Putamen (tissue), 1 donor: Measurements from ENCODE around the gene PTPRR.
"Not testable (repeated sequence)": the region's sequence is repeated elsewhere in the genome, so short reads cannot be mapped to it uniquely, and the experiment has no call there.

Experiments
- DNase-seq: peaks from one replicate; pipeline ENCODE4 v3.0.0-alpha.2; 2016; ENCODE audit warnings: low spot score

The PTPRR gene

DNA sequence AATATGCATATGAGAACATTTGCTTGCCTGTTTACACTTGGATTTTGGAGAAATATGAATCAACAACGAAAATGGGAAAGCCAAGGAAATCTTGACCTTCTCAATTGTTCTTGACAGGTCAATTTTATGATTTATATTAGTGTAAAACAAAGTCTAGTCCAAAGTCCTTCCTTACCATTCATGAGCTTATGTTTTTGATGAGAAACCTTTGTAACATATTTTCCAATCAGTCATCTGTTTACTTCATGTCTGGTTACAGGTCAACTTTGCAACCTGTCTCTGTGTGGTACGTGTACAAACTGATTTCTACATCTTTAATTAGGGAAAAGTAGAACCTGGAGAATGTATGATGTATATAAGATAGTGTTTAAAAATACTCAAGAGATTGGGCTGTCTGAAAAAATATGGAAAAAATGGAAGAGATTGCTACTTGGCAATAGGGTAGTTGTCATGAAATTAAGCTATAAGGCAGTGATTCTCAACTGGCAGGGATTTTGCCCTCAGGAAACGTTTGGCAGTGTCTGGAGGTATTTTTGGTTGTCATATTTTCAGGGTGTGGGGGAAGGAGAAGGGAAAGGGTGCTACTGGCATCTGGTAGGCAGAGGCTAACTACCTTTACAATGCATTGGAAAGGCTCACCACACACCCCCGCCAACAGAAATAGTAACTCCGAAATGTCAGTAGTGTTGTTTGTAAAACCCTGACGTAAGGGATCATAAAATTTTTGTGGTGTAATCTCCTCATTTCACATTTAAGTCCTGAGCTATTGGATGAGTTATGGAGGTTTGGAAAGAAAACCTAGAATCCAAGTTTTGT lies 172.9 kb downstream of the PTPRR start:
- DNase-seq, result no peak

DNA sequence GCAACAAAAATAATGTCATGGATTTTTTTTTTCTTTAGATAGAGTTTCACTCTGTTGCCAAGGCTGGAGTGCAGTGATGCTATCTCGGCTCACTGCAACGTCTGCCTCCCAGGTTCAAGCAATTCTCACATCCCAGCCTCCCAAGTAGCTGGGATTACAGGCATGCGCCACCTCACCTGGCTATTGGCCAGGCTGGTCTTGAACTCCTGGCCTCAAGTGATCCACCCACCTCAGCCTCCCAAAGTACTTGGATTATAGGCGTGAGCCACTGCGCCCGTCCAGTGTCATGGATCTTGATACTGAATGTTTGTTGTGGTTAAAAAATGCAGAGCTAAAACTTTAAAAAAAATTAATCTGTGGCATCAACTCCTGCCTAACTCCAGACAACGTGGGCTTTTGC lies 175.5 kb downstream of the PTPRR start:
- DNase-seq, result no peak

DNA sequence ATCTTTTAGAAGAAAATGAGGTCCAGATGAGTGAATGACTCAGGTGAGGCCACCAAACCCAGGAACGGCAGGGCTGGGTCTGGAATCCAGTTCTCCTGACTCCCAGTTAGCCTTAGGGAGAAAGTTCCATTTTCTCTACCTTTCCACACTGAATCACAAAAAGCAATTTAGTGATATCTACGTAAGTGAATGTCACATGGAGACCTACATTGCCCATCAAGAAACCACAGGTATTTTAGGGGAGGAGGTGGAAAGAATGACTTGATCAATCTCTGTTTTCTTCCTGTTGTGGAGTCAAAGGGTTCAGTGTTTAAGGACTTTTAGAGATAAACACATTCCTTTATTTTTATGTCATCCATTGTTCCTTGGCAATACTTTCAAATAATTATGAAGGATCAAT lies 176.4 kb downstream of the PTPRR start:
- DNase-seq, result no peak

DNA sequence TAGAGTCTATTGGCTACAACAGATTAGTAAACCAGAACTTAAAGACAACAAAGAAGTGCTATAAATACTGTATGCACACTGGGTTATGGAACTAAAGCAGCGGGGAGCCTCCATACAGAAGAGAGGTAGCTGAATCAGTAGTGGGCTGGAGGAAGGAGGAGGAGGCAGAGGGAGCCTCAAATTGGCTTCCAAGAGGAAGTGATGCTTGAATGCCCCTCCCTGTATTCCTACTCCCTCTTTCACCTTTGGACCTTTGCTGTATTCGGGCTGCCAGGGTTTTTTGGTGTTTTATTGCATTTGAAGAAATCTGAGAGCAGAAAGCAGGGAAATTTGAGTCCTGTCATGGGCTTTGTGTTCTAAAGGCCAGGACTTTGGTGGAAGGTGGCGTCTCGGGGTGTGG lies 179.3 kb downstream of the PTPRR start:
- no peak for DNase-seq

DNA sequence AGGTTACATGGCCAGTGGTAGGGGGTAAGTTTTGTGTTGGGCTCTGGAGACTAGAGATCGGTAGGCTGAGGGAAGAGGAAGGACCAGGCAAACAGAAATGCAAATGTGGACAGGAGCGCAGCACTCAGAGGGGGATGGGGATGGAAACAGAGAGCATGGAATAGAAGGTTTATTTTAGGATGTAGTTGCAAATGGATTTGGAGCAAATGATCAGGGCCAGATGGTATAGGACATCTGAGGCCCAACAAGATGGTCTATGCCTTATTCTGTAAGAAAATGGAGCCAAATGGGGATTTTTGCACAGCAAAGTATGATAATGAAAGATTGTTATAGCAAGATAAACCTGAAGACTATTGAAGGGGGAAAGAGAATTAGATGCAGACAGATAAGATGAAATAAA lies 180.8 kb downstream of the PTPRR start:
- DNase-seq, result no peak

DNA sequence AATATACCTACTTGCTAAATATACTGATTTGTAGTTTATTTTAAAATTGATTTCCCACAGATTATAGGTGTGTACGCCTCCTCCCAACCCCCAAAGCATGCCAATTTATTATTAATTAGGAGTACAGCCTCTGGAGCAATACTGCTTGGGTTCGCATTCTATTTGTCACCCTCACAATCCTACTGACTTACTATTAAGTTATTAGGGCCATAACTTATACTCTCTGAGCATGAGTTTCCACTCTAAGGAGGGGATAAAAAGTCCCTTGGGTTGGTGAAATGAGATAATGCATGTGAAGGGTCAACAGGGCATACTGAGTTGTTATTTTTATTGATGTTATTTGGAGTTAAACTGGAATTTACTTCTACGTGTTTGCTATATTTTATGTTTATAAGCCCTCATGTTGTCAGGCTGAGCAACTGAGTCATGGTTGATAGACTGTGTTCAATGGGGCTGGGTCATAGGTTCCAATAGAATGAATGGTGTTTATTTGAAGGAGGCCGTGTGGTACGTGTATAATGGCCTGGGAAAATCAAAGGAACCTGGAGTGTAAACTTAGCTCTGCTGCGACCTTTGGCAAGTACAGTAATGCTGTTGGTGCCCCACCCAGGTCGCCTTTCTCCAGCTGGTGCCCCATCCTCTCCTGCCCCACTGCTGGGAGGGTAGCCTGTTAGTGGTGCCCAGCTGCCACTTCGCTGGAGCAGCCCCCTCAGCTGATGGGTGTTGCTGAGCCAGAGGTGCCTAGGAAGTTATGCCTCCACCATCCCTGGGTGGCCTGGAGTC lies 184.0 kb downstream of the PTPRR start:
- DNase-seq, result no peak

DNA sequence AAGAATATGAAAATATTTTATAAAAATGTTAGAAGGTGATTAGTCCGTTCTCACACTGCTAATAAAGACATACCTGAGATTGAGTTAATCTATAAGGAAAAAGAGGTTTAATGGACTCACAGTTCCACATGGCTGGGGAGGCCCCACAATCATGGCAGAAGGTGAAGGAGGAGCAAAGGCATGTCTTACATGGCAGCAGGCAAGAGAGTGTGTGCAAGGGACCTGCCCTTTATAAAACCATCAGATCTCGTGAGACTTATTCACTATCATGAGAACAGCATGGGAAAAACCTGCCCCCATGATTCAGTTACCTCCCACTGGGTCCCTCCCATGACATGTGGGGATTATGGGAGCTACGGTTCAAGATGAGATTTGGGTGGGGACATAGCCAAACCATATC lies 185.3 kb downstream of the PTPRR start:
- DNase-seq, result not testable (repeated sequence)

DNA sequence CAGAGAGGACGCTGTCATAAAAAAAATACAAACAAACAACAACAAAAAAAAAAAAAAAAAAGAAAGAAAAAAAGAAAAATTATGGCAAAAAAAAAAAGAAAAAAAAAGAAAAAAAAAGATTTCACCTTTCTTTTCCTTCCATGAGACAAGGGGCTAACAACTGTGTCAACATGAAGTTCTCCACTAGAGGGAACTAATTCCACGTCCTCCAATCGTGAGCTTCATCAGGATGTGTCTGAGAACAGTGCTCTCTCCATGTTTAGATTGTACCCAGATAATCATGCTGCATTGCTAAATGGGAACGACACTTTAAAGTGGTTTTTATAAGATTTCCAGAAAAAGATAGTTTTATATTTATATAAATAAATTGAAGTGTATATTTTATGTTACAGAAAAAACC lies 187.2 kb downstream of the PTPRR start:
- DNase-seq, result peak; percentile 80

DNA sequence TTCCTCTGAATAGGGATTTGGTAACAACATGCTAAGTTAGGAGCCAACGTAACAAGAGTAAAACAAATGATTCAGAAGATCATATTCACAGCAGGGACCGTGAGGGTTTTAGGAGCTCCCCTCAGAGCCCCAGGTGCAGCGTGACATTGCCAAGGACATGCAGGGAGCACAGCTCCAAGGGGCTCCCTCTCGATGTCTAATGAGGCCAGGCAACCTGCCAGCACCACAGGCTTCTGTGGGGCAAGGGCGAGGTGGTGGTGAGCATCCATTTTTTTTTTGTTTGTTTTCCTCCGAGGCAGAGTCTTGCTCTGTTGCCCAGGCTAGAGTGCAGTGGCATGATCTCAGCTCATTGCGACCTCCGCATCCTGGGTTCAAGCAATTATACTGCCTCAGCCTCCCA lies 188.3 kb downstream of the PTPRR start:
- DNase-seq, result no peak

DNA sequence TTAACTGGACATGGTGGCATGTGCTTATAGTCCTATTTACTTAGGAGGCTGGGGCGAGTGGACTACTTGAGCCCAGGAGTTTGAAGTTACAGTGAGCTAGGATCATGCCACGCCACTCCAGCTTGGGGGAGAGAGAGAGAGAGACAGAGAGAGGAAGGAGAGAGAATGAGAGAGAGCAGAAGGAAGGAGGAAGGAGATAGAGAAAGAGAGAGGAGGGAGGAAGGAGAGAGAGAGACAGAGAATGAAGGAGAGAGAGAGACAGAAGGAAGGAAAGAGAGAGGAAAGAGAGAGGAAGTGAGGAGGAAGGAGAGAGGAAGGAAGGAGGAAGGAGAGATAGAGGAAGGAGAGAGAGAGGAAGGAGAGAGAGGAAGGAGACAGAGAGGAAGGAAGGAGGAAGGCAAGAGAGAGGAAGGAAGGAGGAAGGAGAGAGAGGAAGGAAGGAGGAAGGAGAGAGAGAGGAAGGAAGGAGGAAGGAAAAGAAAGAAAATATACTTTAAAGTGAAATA lies 189.8 kb downstream of the PTPRR start:
- no peak for DNase-seq

DNA sequence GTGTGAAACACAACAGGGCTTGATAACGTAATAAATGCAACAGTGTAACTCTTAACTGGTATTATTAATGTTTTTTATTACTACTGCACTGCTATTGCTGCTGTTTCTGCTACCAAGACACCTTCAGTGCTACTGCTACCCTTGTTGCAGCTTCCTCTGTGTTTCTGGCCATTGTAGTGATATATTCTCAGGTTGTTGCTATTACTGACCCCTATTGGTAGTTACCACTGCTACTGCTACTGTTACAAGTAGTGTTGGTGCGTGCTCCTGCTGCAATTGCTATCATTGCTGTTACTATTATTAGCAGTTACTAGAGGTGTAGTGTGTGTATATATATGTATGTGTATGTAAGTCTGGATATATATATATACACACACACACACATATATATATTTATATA lies 196.1 kb downstream of the PTPRR start:
- DNase-seq, result no peak

DNA sequence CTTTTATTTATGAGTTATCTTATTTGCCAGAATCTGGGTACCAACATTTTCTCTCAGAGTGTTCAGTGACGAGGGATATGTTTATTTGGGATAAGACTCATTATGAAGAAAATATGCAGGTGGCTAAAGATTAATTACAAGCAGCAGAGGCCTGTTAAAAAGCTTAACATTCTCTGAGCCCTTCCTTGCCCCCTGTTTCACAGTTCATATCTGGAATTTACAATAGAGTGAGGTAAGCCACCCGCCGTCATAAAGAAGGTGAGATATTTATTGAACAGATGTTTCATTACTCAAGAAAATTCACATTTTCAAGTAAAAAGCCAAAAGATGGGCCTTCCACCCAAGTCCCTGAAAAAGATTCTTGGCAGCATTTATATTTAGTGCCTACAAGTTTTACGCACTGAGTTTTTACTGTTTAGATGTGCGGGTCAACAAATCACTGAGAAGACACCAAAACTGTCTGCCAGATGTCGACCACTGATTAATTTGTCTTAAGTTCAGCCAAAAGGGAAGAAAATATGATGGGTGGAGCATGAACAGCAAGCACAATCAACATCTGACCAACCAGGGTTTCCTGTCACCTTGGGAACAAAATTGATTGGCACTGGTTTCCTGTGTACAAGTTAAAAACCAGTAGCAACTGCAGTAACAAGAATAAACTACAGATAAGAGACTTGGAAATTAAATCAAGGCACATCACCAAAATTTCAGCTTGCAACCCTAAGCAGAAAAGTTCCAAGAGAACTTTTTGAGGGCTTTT lies 197.8 kb downstream of the PTPRR start:
- no peak for DNase-seq

DNA sequence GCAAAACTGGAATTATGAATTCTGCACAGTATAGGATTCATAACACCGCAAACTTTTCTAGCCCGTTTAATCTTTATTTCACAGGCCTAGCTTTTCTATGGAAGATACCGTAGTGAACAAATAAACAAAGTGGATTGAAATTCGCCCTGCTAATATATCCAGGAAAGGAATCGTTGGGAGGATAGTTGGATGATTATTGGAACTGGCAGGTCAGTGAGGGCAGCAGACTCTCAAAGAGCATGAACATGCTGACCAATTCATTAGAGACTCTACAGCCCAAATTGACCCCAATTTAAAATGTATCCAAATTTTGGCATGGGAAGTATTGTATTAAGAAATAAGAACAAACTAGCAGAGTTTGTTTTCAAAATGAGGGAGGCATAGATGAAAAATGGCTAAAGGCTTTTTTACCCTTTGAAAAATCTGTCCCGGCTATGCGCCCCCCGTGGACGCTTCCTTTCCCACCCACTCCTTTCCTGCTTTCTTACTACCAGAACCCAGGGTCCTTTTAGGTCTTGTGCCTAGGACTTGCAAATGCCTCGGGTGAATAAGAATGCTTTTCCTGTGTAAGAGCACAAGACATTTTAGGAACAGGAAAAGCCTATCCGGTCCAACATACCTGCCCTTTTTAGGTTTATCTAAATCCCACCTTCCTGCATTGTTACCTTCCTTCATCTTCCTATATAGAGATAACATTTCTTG lies 198.7 kb downstream of the PTPRR start:
- DNase-seq, result no peak

DNA sequence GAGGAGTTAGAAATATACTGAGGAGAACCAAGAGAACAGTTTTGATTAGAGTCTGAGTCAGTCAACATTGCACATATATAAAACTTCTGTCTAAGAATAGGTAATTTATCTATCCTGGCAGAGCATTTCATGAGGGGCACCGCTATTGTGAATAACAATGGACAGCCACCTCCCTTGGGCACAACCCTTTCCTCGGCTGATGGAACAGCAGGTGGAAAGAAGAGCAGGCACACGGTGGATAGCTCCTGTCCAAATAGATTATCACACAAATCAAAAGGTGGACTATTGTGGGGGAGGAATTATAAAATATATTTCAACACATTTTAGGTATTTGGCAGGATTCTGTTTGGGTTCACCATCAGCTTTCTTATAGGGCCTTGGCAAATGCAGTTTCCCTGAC lies 199.3 kb downstream of the PTPRR start:
- DNase-seq, result no peak

DNA sequence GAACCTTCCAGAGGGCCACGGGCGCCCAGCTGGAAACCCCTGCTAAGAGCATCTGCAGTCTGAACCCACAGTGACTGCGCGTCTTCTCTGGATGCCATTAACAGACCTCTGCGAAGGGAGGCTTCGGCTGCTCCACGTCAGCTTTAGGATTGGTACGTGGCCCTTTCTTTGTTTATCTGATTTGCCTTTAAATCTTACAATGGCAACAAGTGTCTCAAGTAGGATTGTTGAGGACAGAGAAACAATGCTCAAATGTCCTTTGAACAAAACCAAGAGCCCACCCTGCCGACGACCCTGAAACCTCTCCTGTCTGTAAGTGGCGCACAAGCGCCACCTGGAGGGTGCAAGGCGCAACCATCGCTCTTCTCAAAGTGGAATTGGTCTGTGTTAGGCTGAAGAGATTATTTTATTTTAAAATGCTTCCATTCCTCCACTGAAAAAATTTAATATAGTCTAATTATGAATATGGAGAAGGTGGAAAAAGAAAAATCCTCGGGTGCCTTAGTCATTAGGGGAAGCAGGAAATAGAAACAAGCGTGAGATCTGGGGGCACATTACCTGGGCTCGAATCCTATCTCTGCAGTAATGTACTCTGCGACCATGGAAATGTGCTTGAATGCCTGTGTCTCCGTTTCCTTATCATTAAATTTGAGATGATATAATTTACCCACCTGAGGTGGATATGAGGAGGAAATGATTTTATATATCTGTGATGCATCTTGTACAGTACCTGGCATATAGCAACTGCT lies 200.7 kb downstream of the PTPRR start:
- peak; percentile 62 for DNase-seq

DNA sequence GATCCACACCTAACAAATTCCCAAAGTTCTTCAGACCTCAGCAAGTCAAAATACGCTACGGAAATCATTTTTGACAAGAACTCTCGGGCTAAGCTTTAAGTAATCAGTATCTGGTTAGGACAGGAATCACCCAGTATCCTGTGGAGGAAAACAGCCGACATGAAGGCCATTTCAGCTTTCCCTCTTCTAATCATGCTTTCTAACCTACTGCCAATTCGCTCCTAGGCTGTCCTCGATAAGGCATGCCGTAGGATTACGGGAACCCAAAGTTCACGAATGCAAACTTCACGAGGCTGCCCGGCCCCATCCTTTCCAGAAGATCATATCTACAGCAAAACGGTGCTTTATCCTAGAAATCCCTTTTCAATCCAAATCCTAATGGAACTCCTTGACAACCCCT lies 201.5 kb downstream of the PTPRR start:
- DNase-seq, result no peak

DNA sequence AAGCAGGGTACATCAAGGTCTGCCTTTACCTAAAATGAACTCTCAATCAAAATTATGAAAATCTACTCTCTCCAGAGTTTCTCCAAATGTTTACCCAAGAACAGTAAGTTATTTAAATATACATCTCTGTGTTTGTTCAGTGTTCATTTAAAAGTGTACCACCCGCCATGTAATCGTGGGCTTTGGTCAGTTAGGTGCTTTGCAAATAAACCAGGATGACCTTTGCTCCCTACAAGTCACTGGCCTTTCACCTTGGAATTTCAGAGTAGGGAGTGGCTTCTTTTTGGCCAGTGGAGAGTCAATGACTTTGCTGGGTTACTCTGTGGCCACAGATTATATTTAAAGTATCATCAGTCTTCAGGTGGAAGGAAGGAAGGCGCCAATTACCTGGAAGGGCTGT lies 208.7 kb downstream of the PTPRR start:
- DNase-seq, result no peak

DNA sequence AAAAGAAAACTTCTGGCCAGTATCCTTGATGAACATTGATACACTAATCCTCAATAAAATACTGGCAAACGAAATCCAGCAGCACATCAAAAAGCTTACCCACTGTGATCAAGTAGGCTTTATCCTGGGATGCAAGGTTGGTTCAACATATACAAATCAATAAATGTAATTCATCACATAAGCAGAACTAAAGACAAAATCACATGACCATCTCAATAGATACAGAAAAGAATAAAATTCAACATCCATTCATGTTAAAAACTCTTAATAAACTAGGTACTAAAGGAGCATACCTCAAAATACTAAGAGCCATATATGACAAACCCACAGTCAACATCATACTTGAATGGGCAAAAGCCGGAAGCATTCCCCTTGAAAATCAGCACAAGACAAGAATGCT lies 211.5 kb downstream of the PTPRR start:
- DNase-seq, result no peak

DNA sequence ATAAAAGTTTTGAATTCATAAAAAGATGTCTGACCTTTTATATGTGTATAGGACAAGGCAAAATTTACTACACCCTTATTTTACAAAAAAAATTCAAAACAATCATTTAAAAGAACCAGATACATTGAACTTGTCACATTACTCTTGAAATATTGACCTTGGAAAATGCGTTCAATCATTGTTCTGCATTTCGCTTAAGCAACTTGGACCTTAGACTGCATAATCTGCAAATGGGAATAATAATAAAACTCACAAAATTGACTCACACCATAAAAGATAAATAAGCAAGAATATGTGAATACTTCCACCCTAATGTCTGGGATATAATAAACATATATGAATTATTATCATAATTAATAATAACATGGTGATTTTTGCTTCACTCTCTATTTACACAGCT lies 213.9 kb downstream of the PTPRR start:
- no peak for DNase-seq

DNA sequence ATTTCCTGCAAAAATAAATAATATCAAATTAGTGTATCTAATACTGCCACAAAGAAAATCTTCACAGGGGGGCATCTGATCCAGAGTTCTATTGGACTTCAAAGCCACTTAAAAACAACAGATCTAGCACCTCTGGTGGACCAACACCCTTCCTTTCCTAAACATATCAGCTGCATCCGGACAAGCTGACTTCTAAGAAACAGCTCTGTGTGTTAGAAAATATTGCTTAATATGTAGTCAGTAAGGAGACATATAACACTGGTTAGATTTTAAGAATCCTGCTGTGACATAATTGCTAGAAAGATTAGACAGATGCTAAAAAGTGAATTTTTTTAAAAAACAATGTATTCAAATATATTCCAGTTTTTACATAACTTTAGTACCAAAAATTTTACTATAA lies 222.2 kb downstream of the PTPRR start:
- DNase-seq, result no peak

DNA sequence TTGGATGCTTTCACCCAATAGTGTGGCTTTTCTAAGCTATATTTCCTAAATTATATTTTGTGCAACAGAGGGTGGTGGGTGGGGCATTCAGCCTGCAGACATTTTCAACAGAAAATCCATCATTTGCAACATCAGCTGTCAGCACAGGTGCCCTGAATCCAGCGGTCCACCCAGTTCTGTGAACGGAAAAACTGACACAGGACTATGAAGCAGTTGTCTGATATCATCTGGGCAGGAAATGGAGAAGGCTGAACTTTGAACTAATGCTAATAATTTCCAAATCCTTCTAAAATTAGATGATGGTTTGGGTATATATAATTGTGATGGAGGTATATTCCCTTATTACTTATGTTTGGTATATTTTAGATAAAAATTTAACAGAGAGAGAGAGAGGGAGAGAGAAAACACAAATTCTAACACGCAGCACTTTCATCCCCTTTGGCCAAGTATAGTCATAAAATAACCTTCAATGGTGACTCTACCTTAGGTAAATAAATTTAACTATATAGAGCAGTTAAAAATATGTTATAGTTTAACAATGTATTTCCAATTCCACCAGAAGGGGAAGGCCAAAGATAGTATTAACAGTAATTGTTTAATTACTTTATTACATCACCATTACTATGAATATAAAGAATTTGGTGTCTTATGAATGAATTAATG lies 225.0 kb downstream of the PTPRR start:
- DNase-seq, result no peak
